H9 (cell line): Measurements from ENCODE around the gene MYO7A. TPM values are rescaled to one million over a fixed set of nuclear protein-coding genes. Genes with fewer than 3 reads are reported as not detected.

Experiments
- DNase-seq: peaks from one replicate; pipeline ENCODE4 v3.0.0-alpha.2; 2017
- H2AFZ ChIP-seq: one replicate; pipeline ENCODE4 v1.6.1; 2013; ENCODE audit warnings: mild to moderate bottlenecking, low read length, control low read depth, moderate library complexity
- H2AK5ac ChIP-seq: 2 replicates; pipeline ENCODE4 v1.6.1; 2013; ENCODE audit warnings: low read length, control low read depth, mixed read lengths; ENCODE audit not compliant: insufficient read length
- H2BK120ac ChIP-seq: one replicate; pipeline ENCODE4 v1.6.1; 2013; ENCODE audit warnings: low read depth, mild to moderate bottlenecking, low read length, control low read depth, inconsistent platforms; ENCODE audit not compliant: poor library complexity, severe bottlenecking
- H2BK12ac ChIP-seq: 2 replicates; pipeline ENCODE4 v1.6.1; 2013; ENCODE audit warnings: low read length, control low read depth, mixed read lengths, low read depth; ENCODE audit not compliant: insufficient read length
- H2BK15ac ChIP-seq: 2 replicates; pipeline ENCODE4 v1.6.1; 2013; ENCODE audit warnings: low read depth, low read length, control low read depth
- H2BK20ac ChIP-seq: one replicate; pipeline ENCODE4 v1.6.1; 2013; ENCODE audit warnings: low read depth, mild to moderate bottlenecking, low read length, control low read depth, inconsistent platforms; ENCODE audit not compliant: poor library complexity, severe bottlenecking
- H2BK5ac ChIP-seq: 2 replicates; pipeline ENCODE4 v1.6.1; 2013; ENCODE audit warnings: low read length, control low read depth, mixed read lengths; ENCODE audit not compliant: insufficient read length
- H3K14ac ChIP-seq: 2 replicates; pipeline ENCODE4 v1.6.1; 2013; ENCODE audit warnings: low read length, control low read depth; ENCODE audit not compliant: insufficient read depth
- H3K18ac ChIP-seq: 2 replicates; pipeline ENCODE4 v1.6.1; 2013; ENCODE audit warnings: low read depth, mild to moderate bottlenecking, mixed read lengths, low read length, control low read depth; ENCODE audit not compliant: insufficient read length
- H3K23ac ChIP-seq: 2 replicates; pipeline ENCODE4 v1.6.1; 2013; ENCODE audit warnings: low read length, control low read depth, mixed read lengths, low read depth; ENCODE audit not compliant: insufficient read length
- H3K23me2 ChIP-seq: 2 replicates; pipeline ENCODE4 v1.6.1; 2013; ENCODE audit warnings: low read depth, mild to moderate bottlenecking, mixed read lengths, low read length, control low read depth; ENCODE audit not compliant: insufficient read length, poor library complexity, severe bottlenecking
- H3K27ac ChIP-seq: 2 replicates; pipeline ENCODE4 v1.5.1; 2013; ENCODE audit warnings: low read length, control low read depth, mixed read lengths, low read depth; ENCODE audit not compliant: insufficient read length
- H3K27me3 ChIP-seq: 2 replicates; pipeline ENCODE4 v1.6.1; 2013; ENCODE audit warnings: low read length, control low read depth, inconsistent platforms; ENCODE audit not compliant: insufficient read depth
- H3K4ac ChIP-seq: 2 replicates; pipeline ENCODE4 v1.6.1; 2013; ENCODE audit warnings: low read depth, mild to moderate bottlenecking, control low read depth, inconsistent platforms, low read length, moderate library complexity
- H3K4me1 ChIP-seq: 2 replicates; pipeline ENCODE4 v1.6.1; 2013; ENCODE audit warnings: low read length, control low read depth, inconsistent platforms; ENCODE audit not compliant: insufficient read depth
- H3K4me2 ChIP-seq: 2 replicates; pipeline ENCODE4 v1.6.1; 2013; ENCODE audit warnings: low read length, control low read depth, mixed read lengths; ENCODE audit not compliant: insufficient read length, insufficient read depth
- H3K56ac ChIP-seq: 2 replicates; pipeline ENCODE4 v1.6.1; 2013; ENCODE audit warnings: low read depth, mild to moderate bottlenecking, mixed read lengths, low read length, control low read depth; ENCODE audit not compliant: insufficient read length
- H3K79me1 ChIP-seq: 2 replicates; pipeline ENCODE4 v1.6.1; 2013; ENCODE audit warnings: low read depth, mild to moderate bottlenecking, moderate library complexity, low read length, control low read depth, inconsistent platforms; ENCODE audit not compliant: insufficient read depth, poor library complexity, severe bottlenecking
- H3K79me2 ChIP-seq: 2 replicates; pipeline ENCODE4 v1.6.1; 2013; ENCODE audit warnings: low read length, control low read depth, inconsistent platforms; ENCODE audit not compliant: insufficient read depth
- H3K9ac ChIP-seq: 2 replicates; pipeline ENCODE4 v1.6.1; 2013; ENCODE audit warnings: low read length, control low read depth, mixed read lengths; ENCODE audit not compliant: insufficient read length; ENCODE audit errors: extremely low read depth
- H3K9me3 ChIP-seq: one replicate; pipeline ENCODE4 v1.6.1; 2013; ENCODE audit warnings: low read depth, low read length, inconsistent platforms; ENCODE audit not compliant: control insufficient read depth
- H3T11ph ChIP-seq: one replicate; pipeline ENCODE4 v1.6.1; 2013; ENCODE audit warnings: mild to moderate bottlenecking, low read length, control low read depth, inconsistent platforms
- H4K20me1 ChIP-seq: one replicate; pipeline ENCODE4 v1.6.1; 2013; ENCODE audit not compliant: control insufficient read depth, insufficient read length, insufficient read depth
- H4K5ac ChIP-seq: 2 replicates; pipeline ENCODE4 v1.6.1; 2013; ENCODE audit warnings: low read depth, mild to moderate bottlenecking, mixed read lengths, low read length, control low read depth; ENCODE audit not compliant: insufficient read length
- H4K8ac ChIP-seq: replicated peaks from 2 replicates; pipeline ENCODE4 v1.6.1; 2013; ENCODE audit warnings: low read length, control low read depth, mixed read lengths, low read depth; ENCODE audit not compliant: insufficient read length
- H4K91ac ChIP-seq: 2 replicates; pipeline ENCODE4 v1.6.1; 2013; ENCODE audit warnings: low read depth, mild to moderate bottlenecking, moderate library complexity, mixed read lengths, low read length, control low read depth; ENCODE audit not compliant: insufficient read length
- H3K27ac Mint-ChIP-seq, 3 experiments: 2 replicates in 2 of 3; 3 replicates in 1 of 3; pipeline ENCODE4 v1.8.0; 2020 to 2021; ENCODE audit warnings: mixed read lengths in 3 of 3, mild to moderate bottlenecking in 1 of 3, moderate library complexity in 1 of 3
- H3K27me3 Mint-ChIP-seq: 2 replicates; pipeline ENCODE4 v1.8.0; 2021; ENCODE audit warnings: low read depth, mild to moderate bottlenecking, moderate library complexity, mixed read lengths
- H3K36me3 Mint-ChIP-seq, 3 experiments: 2 replicates in 2 of 3; 3 replicates in 1 of 3; pipeline ENCODE4 v1.8.0; 2020 to 2021; ENCODE audit warnings: low read depth in 3 of 3, mixed read lengths in 3 of 3; ENCODE audit not compliant: insufficient read depth in 1 of 3
- H3K4me1 Mint-ChIP-seq, 2 experiments: 2 replicates each; pipeline ENCODE4 v1.8.0; 2020; ENCODE audit warnings: mixed read lengths in 2 of 2
- H3K4me3 Mint-ChIP-seq, 2 experiments: 2 replicates in 1 of 2; 3 replicates in 1 of 2; pipeline ENCODE4 v1.8.0; 2020 to 2021; ENCODE audit warnings: mild to moderate bottlenecking in 2 of 2, mixed read lengths in 2 of 2, moderate library complexity in 1 of 2
- H3K9me3 Mint-ChIP-seq, 2 experiments: 2 replicates in 1 of 2; 3 replicates in 1 of 2; pipeline ENCODE4 v1.8.0; 2020; ENCODE audit warnings: mild to moderate bottlenecking in 2 of 2, mixed read lengths in 2 of 2, moderate library complexity in 1 of 2
- CTCF ChIP-seq: fragments of 200-600 bp; sonication (generic); conservative IDR thresholded peaks from 3 replicates; pipeline ENCODE4 v1.8.0; 2021; ENCODE audit warnings: antibody characterized with exemption, mild to moderate bottlenecking
- WGBS: extraction: QIAGEN DNeasy Blood & Tissue Kit; methylation state at CpG from one replicate; pipeline ENCODE4 v1.1.7; 2013; ENCODE audit warnings: missing lambda C conversion rate, low lambda C conversion rate, mixed read lengths; ENCODE audit not compliant: insufficient read length; ENCODE audit errors: extremely low coverage; 5-methylcytosine and 5-hydroxymethylcytosine counted together
- total RNA-seq: library from RNA; stranded (reverse); gene quantifications from 2 replicates; pipeline ENCODE4 v1.2.1, GENCODE V29; 2021

The MYO7A gene
- total RNA-seq, 1 experiment from 2014 or later: 1.6 TPM

GRCh38 chr11:77259641-77260040 is 131.6 kb downstream of the MYO7A start:
- no peak overlapping the region for H2BK12ac ChIP-seq
- no peaks in the 10 kb centered on the region for H4K20me1 ChIP-seq
- no peak overlapping the region for H4K8ac ChIP-seq
- no peak overlapping the region for H3K14ac ChIP-seq
- peaks cover 10 to 12% of the 10 kb centered on the region in 2 experiments for H3K9me3 Mint-ChIP-seq
- no peaks in the 10 kb centered on the region for H3K79me2 ChIP-seq
- H3K27ac ChIP-seq: no peak overlapping the region
- H3K4me2 ChIP-seq: no peak overlapping the region
- no peak overlapping the region for H2AFZ ChIP-seq
- no peak for TF ChIP-seq CTCF
- no peak overlapping the region for H2BK5ac ChIP-seq
- H3K27me3 ChIP-seq: no peaks in the 10 kb centered on the region
- H2BK20ac ChIP-seq: no peak overlapping the region
- no peak overlapping the region for H3K9ac ChIP-seq
- no peak overlapping the region for H3T11ph ChIP-seq
- no peaks in the 10 kb centered on the region for H3K79me1 ChIP-seq
- no peak for DNase-seq
- H3K23ac ChIP-seq: no peak overlapping the region
- no peak overlapping the region for H4K91ac ChIP-seq
- H3K4ac ChIP-seq: no peak overlapping the region
- no peaks in the 10 kb centered on the region for H3K4me1 ChIP-seq
- H3K27ac Mint-ChIP-seq: no peak overlapping the region; a peak in 1 of 7 replicates
- H4K5ac ChIP-seq: no peak overlapping the region
- no peak overlapping the region for H3K56ac ChIP-seq
- no peak overlapping the region for H2BK15ac ChIP-seq
- no CpG with 5 or more reads among the region's 2 CpGs for WGBS
- H3K27me3 Mint-ChIP-seq: no peaks in the 10 kb centered on the region
- H3K4me3 Mint-ChIP-seq: no peak overlapping the region
- peaks cover 9 to 13% of the 10 kb centered on the region in 2 experiments for H3K4me1 Mint-ChIP-seq
- no peak overlapping the region for H2AK5ac ChIP-seq
- no peaks in the 10 kb centered on the region for H3K9me3 ChIP-seq
- peaks cover 1 to 10% (median 2%) of the 10 kb centered on the region in 3 experiments; a peak in 4 of 7 replicates for H3K36me3 Mint-ChIP-seq
- H3K18ac ChIP-seq: no peak overlapping the region
- no peaks in the 10 kb centered on the region for H3K23me2 ChIP-seq
- no peak overlapping the region for H2BK120ac ChIP-seq
